Measurements from ENCODE around the gene FGF14.
"Not testable (repeated sequence)": the region's sequence is repeated elsewhere in the genome, so short reads cannot be mapped to it uniquely, and the experiment has no call there.

Gene FGF14

DNA sequence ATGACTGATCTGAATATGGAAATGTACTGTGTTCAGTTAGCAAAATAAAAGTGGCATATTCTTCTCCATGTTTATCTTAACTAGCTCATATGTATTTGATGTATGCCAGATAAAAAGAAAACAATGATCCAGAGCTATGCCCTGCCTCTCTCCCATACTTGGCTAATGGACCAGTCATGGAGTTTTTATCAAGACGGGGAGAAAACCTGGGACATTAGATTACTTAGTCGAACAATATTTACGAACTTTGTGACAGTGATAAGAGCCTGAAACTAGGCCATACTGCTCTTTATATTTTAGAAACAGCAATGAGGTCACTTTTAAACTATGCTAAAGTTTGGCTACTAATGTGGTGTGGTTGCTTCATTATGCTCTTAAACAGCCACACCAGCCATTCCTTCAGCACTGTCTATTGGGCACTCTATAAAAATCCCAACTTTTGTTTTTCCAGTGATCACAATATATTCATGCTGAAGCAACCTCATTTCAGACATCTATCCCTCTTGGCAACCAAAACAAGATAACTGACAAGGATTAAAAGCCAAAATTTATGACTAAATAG, 265.0 kb downstream of the FGF14 start:
- DNase-seq (ENCODE audit: low spot score): no peak

- no peak for DNase-seq (ENCODE audit: low spot score)
Observed at GRCh38 chr13:102132777-102133295, 269.0 kb downstream of the FGF14 start.

DNA sequence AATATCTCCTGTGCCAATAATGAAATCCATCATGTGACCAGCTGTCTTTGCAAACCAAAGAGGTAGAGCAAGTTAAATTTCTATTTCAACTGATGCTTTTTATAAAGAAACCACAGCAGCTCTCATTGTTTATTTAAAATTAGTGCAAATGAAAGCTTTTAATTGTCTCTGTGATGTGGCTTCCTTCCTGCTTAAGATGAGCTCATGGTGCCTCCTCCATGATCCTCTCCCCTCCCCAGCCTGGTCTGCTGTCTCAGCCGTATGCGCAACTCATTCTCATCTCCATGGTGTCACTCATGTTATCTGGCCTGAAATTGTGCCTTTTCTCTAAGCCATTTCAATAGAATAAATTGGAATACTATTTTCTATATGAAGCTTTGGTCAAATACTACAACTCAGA, 270.6 kb downstream of the FGF14 start:
- no peak for DNase-seq (ENCODE audit: low spot score)

- no peak for DNase-seq (ENCODE audit: low spot score)
Observed at GRCh38 chr13:102128216-102128810, 273.5 kb downstream of the FGF14 start.

DNA sequence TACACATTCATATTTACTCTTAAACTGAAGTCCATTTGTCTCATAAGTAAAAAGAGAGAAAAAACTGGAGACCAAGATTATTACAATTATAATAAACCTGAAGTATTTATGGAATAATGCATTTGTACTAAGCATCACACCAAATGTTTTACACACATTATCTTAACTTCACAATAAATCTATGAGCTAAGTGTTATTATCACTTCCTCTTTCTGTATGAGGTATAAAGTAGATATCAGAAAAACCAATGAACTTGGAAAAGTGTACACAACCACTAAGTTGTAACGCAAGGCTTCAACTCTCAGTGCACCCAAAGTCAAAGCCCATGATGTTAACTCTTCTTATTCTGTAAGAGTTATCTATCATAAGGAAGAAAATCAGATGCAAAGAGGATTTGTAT, 274.7 kb downstream of the FGF14 start:
- DNase-seq (ENCODE audit: low spot score): no peak

- no peak for DNase-seq (ENCODE audit: low spot score)
Observed at GRCh38 chr13:102122147-102122546, 279.7 kb downstream of the FGF14 start.

GRCh38 chr13:102117175-102117831, 284.5 kb downstream of the FGF14 start:
- no peak for DNase-seq (ENCODE audit: low spot score)

- DNase-seq (ENCODE audit: low spot score): no peak
Observed at GRCh38 chr13:102103469-102103868, 298.4 kb downstream of the FGF14 start.

DNA sequence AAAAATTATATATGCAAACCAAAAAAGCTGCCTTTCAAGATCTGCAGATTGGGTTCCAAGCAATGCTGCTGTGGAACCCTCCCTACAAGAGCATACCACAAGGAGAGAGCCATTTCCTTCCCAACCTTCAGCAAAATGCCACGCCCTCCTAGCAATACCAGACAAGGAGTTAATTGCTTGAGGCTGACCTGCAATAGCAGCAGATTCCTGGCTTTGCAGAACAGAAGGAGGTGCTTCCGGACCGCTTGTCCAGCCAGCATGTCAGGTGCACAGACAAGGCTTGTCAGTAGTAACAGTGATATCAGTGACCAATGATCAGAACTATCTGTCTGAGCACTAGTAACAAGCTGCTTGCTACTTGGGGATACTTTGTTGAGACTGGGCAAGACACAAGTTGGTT, 301.6 kb downstream of the FGF14 start:
- DNase-seq (ENCODE audit: low spot score): no peak

DNA sequence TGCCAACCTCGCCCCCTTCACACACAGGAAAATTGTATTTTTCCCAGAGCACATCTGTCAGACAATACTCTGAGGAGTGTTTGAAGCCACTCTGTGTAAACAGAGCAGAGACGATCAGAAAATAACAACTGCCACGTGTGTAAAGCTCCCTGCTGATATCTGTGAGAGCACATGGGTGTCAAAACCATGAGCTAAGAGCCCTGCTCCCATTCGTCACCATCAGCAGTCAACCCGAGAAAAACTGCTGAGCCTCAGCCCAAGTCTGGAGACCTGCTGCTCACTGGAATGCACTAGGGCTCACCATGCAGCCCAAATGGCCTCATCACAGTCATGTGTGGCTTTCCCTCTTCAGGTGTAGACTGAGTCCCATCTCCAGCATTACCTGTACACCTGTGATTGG, 304.1 kb downstream of the FGF14 start:
- DNase-seq (ENCODE audit: low spot score): no peak

DNA sequence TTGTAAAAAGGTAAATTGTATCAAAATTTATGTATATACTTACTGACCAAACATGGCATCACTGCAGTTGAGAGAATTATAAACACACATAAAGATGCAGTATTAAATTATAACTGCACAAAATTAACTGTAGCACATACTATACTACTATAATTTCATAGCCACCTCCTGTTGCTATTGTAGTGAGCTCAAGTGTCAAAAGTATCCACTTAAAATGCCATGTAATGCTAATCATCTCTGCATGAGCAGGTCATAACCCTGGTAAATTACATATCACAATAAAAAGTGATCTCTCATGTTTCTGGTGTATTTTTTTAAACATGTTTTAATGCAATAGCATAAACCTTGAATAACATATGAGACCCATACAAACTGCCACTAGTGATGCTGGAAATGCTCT, 308.6 kb downstream of the FGF14 start:
- DNase-seq (ENCODE audit: low spot score): not testable (repeated sequence)

DNA sequence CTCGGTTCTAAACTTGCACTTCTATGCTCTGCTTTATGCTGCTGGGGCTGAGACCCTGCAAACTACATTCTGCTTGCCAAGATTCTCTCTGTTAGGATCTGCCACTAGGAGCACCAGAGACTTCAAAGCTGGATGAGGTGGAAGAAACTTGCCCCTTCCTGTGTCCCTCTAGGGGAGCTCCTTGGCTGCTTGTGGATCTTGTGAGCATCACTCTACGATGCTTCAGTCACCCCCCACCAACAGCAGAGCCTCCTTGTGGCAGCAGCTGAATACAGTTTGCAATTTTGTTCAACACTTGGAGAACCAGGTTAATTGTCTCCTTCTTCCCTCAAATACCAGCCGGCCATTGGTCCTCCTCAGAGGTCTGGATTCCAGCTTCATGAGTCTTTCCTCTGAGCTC, 310.6 kb downstream of the FGF14 start:
- no peak for DNase-seq (ENCODE audit: low spot score)

DNA sequence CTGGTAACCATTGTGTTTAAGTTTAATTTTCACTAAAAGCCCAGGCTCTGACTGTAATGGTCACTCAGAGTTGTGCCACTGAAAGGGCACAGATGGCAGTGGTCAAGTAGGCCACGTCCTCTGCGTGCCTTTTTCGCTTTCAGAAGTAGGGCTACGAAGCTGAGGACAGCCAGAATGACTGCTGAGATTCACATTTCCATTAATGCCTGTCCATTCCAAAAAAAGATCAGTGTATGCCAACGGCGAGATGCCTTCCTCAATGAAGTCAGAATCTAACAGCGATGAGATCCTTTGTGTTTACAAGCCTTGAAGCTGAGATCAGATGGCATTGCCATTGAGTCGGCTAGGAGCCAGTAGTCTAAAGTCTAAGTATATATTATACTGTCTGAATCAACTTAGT, 311.3 kb downstream of the FGF14 start:
- DNase-seq (ENCODE audit: low spot score): no peak

- DNase-seq (ENCODE audit: low spot score): no peak
Observed at GRCh38 chr13:102089722-102090121, 312.1 kb downstream of the FGF14 start.

GRCh38 chr13:102089177-102089576, 312.7 kb downstream of the FGF14 start:
- no peak for DNase-seq (ENCODE audit: low spot score)

DNA sequence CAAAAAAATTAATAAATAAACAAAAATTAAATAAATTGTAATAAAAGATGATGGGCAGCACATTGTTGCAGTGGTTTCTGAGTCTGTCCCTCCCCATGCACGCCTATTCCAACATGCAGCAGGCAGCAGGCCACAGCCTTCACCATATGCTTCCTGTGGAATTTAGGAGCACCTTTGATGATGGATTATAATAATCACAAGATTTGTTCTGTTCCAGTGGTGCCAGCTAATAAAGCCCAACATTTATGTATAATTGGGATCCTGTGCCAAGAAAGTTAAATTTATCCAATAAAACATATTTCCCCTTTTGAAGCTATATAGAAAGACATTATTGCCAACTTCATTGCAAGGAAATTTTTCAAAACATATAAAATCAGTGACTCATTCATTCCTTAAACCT, 328.6 kb downstream of the FGF14 start:
- DNase-seq (ENCODE audit: low spot score): no peak

- DNase-seq (ENCODE audit: low spot score): no peak
Observed at GRCh38 chr13:102071711-102072110, 330.1 kb downstream of the FGF14 start.

GRCh38 chr13:102068323-102068722, 333.5 kb downstream of the FGF14 start:
- not testable (repeated sequence) for DNase-seq (ENCODE audit: low spot score)

DNA sequence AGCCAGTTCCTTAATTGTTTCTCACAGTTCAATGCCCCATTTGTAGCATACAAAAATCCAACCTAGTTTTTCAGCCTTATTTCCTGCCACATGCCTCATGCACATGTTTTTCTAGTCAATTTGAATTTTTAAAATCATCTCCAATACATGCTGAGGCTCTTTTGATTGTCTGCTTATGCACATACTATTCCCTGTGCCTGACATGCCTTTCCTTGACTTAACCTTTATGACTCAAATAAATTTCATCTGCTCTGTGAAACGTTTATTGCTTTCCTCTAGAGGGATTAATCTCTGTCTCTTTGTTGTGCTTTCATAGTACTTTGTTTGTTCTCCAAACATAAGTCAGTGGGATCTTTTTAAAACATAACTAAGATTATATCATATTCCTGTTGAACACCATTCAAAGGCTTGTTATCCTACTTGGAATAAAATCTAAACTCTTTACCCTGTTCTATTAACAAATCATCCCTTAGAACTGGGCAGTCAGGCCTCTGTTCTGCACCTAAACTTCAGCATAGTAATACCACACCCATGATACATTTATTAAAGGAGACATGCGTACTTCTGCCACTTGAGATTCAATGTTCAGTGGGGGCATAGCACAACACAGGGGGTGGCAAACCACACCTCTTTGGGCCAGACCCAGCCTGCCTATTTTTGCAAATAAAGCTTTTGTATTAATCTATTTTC, 346.6 kb downstream of the FGF14 start:
- DNase-seq (ENCODE audit: low spot score): no peak

- DNase-seq (ENCODE audit: low spot score): no peak
Observed at GRCh38 chr13:102049853-102050252, 352.0 kb downstream of the FGF14 start.

DNA sequence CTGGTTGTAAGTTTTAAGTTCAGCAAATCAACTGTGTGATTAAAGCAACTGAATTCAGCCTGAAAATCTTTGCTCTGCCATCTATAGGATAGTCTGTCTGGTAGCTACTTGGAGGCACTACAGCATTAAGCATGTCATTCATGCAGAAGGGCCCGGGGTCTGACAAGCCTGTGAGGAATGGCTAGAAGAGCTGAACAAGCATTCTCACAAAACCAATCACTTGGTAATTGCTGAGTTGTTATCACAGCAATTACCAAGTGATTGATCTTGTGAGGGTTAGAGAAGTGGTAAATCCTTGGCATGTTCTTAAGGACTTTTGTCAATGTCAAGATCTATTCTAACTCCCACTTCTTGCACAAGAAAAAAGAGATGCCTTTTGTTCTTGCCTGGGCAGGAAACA, 356.1 kb downstream of the FGF14 start:
- DNase-seq (ENCODE audit: low spot score): no peak

GRCh38 chr13:102042746-102043145, 359.1 kb downstream of the FGF14 start:
- no peak for DNase-seq (ENCODE audit: low spot score)

DNA sequence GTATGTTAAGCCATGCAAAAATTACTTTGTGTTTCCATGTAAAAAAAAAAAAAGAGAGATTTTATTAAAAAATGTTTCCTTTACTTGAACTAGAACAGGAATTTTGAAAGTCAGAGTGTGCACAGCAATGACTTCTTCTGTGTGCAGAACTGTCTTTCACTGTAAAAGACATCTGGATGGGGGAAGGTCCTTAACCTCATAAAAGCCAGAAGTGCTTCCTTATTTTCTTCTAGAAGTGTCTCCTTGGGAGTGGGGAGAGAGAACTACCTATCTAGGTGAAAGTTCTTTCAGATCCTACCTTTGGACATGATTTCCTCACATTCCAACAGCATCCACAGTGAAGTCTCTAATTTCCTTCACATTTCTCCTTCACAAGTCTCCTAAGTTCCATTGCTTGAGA, 360.3 kb downstream of the FGF14 start:
- no peak for DNase-seq (ENCODE audit: low spot score)

Data from CD4-positive, alpha-beta T cell treated with Interleukin-2 at 100 ng/mL for 4 hours (primary cell).